HG02840 (cell line): ENCODE measurements around the gene C3orf22.
"Not testable (repeated sequence)": the region's sequence is repeated elsewhere in the genome, so short reads cannot be mapped to it uniquely, and the experiment has no call there.

Experiments used
- ATAC-seq: cut with Tn5 transposase; IDR thresholded peaks from one replicate; pipeline ENCODE4 v1.9.1; 2021; ENCODE audit warnings: mild to moderate bottlenecking, moderate library complexity, moderate number of reproducible peaks; ENCODE audit not compliant: unreplicated experiment, low FRiP score

C3orf22 gene

GRCh38 chr3:126544596-126545281 lies 14.0 kb downstream of the C3orf22 start:
- no peak for ATAC-seq

- ATAC-seq, result no peak
These were observed 15.2 kb downstream of the C3orf22 start for GRCh38 chr3:126543457-126544061.

GRCh38 chr3:126542340-126543241 lies 16.1 kb downstream of the C3orf22 start:
- no peak for ATAC-seq

GRCh38 chr3:126541628-126542339 lies 16.9 kb downstream of the C3orf22 start:
- ATAC-seq, result no peak

- ATAC-seq, result no peak
These were observed 17.6 kb downstream of the C3orf22 start for GRCh38 chr3:126540951-126541627.

- no peak for ATAC-seq
These were observed 18.3 kb downstream of the C3orf22 start for GRCh38 chr3:126540342-126540849.

GRCh38 chr3:126539558-126540250 lies 19.0 kb downstream of the C3orf22 start:
- no peak for ATAC-seq

GRCh38 chr3:126538966-126539365 lies 19.8 kb downstream of the C3orf22 start:
- ATAC-seq, result no peak

- ATAC-seq, result no peak
These were observed 20.4 kb downstream of the C3orf22 start for GRCh38 chr3:126538316-126538715.

- ATAC-seq, result no peak
These were observed 20.9 kb downstream of the C3orf22 start for GRCh38 chr3:126537730-126538281.

GRCh38 chr3:126537116-126537729 lies 21.5 kb downstream of the C3orf22 start:
- ATAC-seq, result no peak

GRCh38 chr3:126536126-126536525 lies 22.6 kb downstream of the C3orf22 start:
- ATAC-seq, result no peak

GRCh38 chr3:126535636-126536035 lies 23.1 kb downstream of the C3orf22 start:
- ATAC-seq, result no peak

GRCh38 chr3:126534716-126535115 lies 24.0 kb downstream of the C3orf22 start:
- ATAC-seq, result not testable (repeated sequence)

- no peak for ATAC-seq
These were observed 25.2 kb downstream of the C3orf22 start for GRCh38 chr3:126533506-126533905.

GRCh38 chr3:126531051-126531330 lies 27.7 kb downstream of the C3orf22 start:
- ATAC-seq, result no peak

- no peak for ATAC-seq
These were observed 28.3 kb downstream of the C3orf22 start for GRCh38 chr3:126530171-126531050.
